HepG2 (cell line): ENCODE measurements around the gene CGREF1. TPM values are rescaled to one million over a fixed set of nuclear protein-coding genes. Genes with fewer than 3 reads are reported as not detected.
A peak's percentile ranks its signal among the peaks of the same experiment; 100 is the strongest.

Experiments
- CREM ChIP-seq, 2 experiments: sonication (generic) in 1 of 2; formaldehyde crosslinking in 1 of 2; IDR thresholded peaks; 2 replicates each; pipeline versions ENCODE4 v1.4.0 to v1.6.1; 2016 to 2020; ENCODE audit warnings: antibody characterized with exemption in 1 of 2, mild to moderate bottlenecking in 1 of 2, missing genetic modification reagents in 1 of 2
- HHEX ChIP-seq: IDR thresholded peaks from 2 replicates; pipeline ENCODE4 v1.6.1; 2016; ENCODE audit warnings: control low read depth
- IKZF4 ChIP-seq: sonication (generic); formaldehyde crosslinking; IDR thresholded peaks from 2 replicates; pipeline ENCODE4 v1.5.1; 2020; ENCODE audit warnings: borderline replicate concordance, mild to moderate bottlenecking, low read depth, missing genetic modification reagents; ENCODE audit errors: not compliant biosample characterization
- NCOA1 ChIP-seq: sonication (generic); formaldehyde crosslinking; IDR thresholded peaks from 2 replicates; pipeline ENCODE4 v1.9.0; 2021; ENCODE audit warnings: missing genetic modification reagents
- RXRB ChIP-seq: IDR thresholded peaks from 2 replicates; pipeline ENCODE4 v1.6.1; 2016; ENCODE audit warnings: borderline replicate concordance, missing genetic modification reagents, missing compliant biosample characterization
- SALL2 ChIP-seq: sonication (generic); formaldehyde crosslinking; IDR thresholded peaks from 2 replicates; pipeline ENCODE4 v1.8.1; 2023; ENCODE audit warnings: mild to moderate bottlenecking, missing genetic modification reagents, inconsistent platforms
- SOX5 ChIP-seq: IDR thresholded peaks from 2 replicates; pipeline ENCODE4 v1.6.1; 2016; ENCODE audit warnings: borderline replicate concordance
- SRSF4 ChIP-seq: fragments of 200-400 bp; formaldehyde crosslinking; IDR thresholded peaks from one replicate; pipeline ENCODE4 v1.6.1; 2018; ENCODE audit warnings: mild to moderate bottlenecking, low read depth, low read length, moderate library complexity; ENCODE audit not compliant: poor library complexity, severe bottlenecking
- TAF15 ChIP-seq: fragments of 200-400 bp; formaldehyde crosslinking; IDR thresholded peaks from one replicate; pipeline ENCODE4 v1.6.1; 2018; ENCODE audit warnings: mild to moderate bottlenecking, low read depth, low read length; ENCODE audit not compliant: poor library complexity, severe bottlenecking
- TBX2 ChIP-seq: sonication (generic); formaldehyde crosslinking; IDR thresholded peaks from 2 replicates; pipeline ENCODE4 v1.5.0; 2020; ENCODE audit warnings: missing genetic modification reagents, mild to moderate bottlenecking, borderline replicate concordance
- TP53 ChIP-seq: sonication (generic); formaldehyde crosslinking; conservative IDR thresholded peaks from 2 replicates; pipeline ENCODE4 v1.4.0; 2020; ENCODE audit warnings: missing genetic modification reagents
- ZBTB42 ChIP-seq: sonication (generic); formaldehyde crosslinking; IDR thresholded peaks from 2 replicates; pipeline ENCODE4 v1.5.0; 2020; ENCODE audit warnings: mild to moderate bottlenecking, missing genetic modification reagents
- ZBTB7B ChIP-seq: sonication (generic); formaldehyde crosslinking; IDR thresholded peaks from 2 replicates; pipeline ENCODE4 v1.4.0; 2020; ENCODE audit warnings: missing genetic modification reagents
- ZFP1 ChIP-seq: IDR thresholded peaks from 2 replicates; pipeline ENCODE4 v1.6.1; 2016
- ZNF264 ChIP-seq: sonication (generic); formaldehyde crosslinking; IDR thresholded peaks from 2 replicates; pipeline ENCODE4 v1.4.0; 2020; ENCODE audit warnings: missing genetic modification reagents
- ZNF296 ChIP-seq: sonication (generic); formaldehyde crosslinking; conservative IDR thresholded peaks from 2 replicates; pipeline ENCODE4 v1.5.0; 2020; ENCODE audit warnings: mild to moderate bottlenecking, missing genetic modification reagents
- ZNF7 ChIP-seq: IDR thresholded peaks from 2 replicates; pipeline ENCODE4 v1.6.1; 2016; ENCODE audit warnings: missing biosample characterization, missing genetic modification reagents
- ZNF746 ChIP-seq: sonication (generic); formaldehyde crosslinking; IDR thresholded peaks from 2 replicates; pipeline ENCODE4 v1.8.0; 2022; ENCODE audit warnings: mild to moderate bottlenecking, missing genetic modification reagents
- ZSCAN12 ChIP-seq: sonication (generic); formaldehyde crosslinking; IDR thresholded peaks from 2 replicates; pipeline ENCODE4 v1.9.0; 2021; ENCODE audit warnings: mild to moderate bottlenecking, missing genetic modification reagents
- polyA plus RNA-seq, 8 experiments: library from polyadenylated mRNA; depleted of rRNA in 3 of 8; stranded (reverse) in 7 of 8; unstranded in 1 of 8; fragments of >200 nt; fragmentation: Illumina TruSeq in 4 of 8; extraction: Trizol in 4 of 8; gene quantifications; 2 replicates each; pipeline versions ENCODE4 v1.2.1 to v1.2.3, GENCODE V29; 2011 to 2016; ENCODE audit warnings: low read depth in 4 of 8, missing spikeins in 1 of 8, mixed read lengths in 1 of 8; ENCODE audit not compliant: insufficient read depth in 1 of 8
- total RNA-seq, 5 experiments: library from RNA; depleted of rRNA; stranded (reverse); fragments of >200 nt; fragmentation: Illumina TruSeq; extraction: Trizol; gene quantifications; 2 replicates each; pipeline ENCODE4 v1.2.3, GENCODE V29; 2016; ENCODE audit warnings: low read depth in 1 of 5
- TF ChIP-seq, protein P1 (sequence below): IDR thresholded peaks from 2 replicates; pipeline ENCODE4 v1.6.1; 2016; ENCODE audit warnings: low read depth
- TF ChIP-seq, protein P2 (sequence below): conservative IDR thresholded peaks from 2 replicates; pipeline ENCODE4 v1.6.1; 2018; ENCODE audit warnings: missing genetic modification reagents
- TF ChIP-seq, protein P3 (sequence below): sonication (generic); formaldehyde crosslinking; IDR thresholded peaks from 2 replicates; pipeline ENCODE4 v1.4.0; 2020; ENCODE audit warnings: mild to moderate bottlenecking, missing genetic modification reagents

Gene CGREF1
- total and polyA plus RNA-seq, 2 of the 13 experiments (the other 11 are each of a cell fraction or from before 2014, with no cell fraction given): 13.9 to 23.4 TPM

DNA sequence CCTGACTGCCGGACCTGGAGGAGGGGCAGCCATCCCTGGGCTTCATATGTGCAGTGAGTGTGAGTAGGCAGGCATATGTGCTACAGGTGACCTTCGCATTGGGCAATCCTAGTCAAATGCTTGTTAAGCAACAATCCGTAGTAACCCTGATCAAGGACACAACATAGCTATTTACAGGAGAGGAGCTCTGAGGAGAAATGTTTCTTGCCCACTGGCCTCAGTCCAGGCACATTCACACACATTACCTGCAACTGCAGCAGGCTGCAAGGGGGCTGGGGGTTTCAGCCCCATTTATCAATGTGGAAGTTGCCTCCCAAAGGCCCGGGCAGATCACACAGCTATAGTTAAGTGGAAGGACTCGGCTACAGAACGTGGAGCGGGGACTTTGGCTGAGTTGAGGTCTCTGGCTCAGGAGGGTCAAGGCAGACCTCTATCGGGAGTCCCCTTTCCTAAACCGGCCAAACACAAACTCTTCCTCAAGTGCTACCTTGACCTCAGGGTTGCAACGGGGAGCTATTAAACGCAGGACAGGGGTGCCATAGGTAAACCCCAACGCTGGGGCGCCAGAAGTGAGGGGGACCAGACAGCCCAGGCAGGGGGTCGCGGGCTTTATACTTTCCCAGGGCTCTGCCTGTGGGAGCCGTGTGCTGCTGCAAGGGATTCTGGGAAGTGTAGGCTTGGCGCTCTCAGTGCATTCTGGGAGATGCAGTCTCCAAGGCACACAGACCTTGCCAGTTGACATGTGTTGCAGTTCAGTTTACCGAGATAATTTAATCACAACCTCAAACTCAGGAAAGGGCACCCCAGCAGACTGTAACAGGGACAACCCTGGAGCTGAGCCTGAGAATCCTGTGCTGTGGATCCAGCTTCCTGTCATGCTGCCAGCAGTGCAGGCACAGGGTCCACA is 22.9 kb downstream of the CGREF1 start (continued):
- TF ChIP-seq SALL2 (peak; percentile 80), TP53 (0 out of 2 replicates have a peak, but pooled peaks have one; percentile 81), ZNF264 (CRISPR knock-in tag) (peak; percentile 95), ZFP1 (CRISPR knock-in tag) (peak; percentile 92; the same call in 1 of the 2 replicates), ZBTB42 (CRISPR knock-in tag) (peak; percentile 83; the same call in 1 of the 2 replicates), ZNF7 (0 out of 2 replicates have a peak, but pooled peaks have one; percentile 8), TBX2 (CRISPR knock-in tag) (peak; percentile 92), HHEX (CRISPR knock-in tag) (peak; percentile 49; the same call in 1 of the 2 replicates), IKZF4 (CRISPR knock-in tag) (peak; percentile 89), ZSCAN12 (CRISPR knock-in tag) (peak; percentile 74; the same call in 1 of the 2 replicates), TAF15 (no peak), SOX5 (CRISPR knock-in tag) (peak; percentile 91), SRSF4 (no peak), CREM (IDR thresholded peaks at IDR 0.05) (peak; percentile 45; the same call in 1 of the 2 replicates), CREM (CRISPR knock-in tag; IDR thresholded peaks at IDR 0.05) (no peak), ZNF296 (0 out of 2 replicates have a peak, but pooled peaks have one; percentile 71), RXRB (peak; percentile 96), NCOA1 (0 out of 2 replicates have a peak, but pooled peaks have one; percentile 87), ZBTB7B (peak; percentile 76), ZNF746 (peak; percentile 74)
- TF ChIP-seq, protein P1, sequence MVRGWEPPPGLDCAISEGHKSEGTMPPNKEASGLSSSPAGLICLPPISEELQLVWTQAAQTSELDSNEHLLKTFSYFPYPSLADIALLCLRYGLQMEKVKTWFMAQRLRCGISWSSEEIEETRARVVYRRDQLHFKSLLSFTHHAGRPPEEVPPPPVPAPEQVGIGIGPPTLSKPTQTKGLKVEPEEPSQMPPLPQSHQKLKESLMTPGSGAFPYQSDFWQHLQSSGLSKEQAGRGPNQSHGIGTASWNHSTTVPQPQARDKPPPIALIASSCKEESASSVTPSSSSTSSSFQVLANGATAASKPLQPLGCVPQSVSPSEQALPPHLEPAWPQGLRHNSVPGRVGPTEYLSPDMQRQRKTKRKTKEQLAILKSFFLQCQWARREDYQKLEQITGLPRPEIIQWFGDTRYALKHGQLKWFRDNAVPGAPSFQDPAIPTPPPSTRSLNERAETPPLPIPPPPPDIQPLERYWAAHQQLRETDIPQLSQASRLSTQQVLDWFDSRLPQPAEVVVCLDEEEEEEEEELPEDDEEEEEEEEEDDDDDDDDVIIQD (CRISPR knock-in tag): peak; percentile 71
- TF ChIP-seq, protein P2, sequence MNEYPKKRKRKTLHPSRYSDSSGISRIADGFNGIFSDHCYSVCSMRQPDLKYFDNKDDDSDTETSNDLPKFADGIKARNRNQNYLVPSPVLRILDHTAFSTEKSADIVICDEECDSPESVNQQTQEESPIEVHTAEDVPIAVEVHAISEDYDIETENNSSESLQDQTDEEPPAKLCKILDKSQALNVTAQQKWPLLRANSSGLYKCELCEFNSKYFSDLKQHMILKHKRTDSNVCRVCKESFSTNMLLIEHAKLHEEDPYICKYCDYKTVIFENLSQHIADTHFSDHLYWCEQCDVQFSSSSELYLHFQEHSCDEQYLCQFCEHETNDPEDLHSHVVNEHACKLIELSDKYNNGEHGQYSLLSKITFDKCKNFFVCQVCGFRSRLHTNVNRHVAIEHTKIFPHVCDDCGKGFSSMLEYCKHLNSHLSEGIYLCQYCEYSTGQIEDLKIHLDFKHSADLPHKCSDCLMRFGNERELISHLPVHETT (CRISPR knock-in tag): peak; percentile 76; the same call in 1 of the 2 replicates
- TF ChIP-seq, protein P3, sequence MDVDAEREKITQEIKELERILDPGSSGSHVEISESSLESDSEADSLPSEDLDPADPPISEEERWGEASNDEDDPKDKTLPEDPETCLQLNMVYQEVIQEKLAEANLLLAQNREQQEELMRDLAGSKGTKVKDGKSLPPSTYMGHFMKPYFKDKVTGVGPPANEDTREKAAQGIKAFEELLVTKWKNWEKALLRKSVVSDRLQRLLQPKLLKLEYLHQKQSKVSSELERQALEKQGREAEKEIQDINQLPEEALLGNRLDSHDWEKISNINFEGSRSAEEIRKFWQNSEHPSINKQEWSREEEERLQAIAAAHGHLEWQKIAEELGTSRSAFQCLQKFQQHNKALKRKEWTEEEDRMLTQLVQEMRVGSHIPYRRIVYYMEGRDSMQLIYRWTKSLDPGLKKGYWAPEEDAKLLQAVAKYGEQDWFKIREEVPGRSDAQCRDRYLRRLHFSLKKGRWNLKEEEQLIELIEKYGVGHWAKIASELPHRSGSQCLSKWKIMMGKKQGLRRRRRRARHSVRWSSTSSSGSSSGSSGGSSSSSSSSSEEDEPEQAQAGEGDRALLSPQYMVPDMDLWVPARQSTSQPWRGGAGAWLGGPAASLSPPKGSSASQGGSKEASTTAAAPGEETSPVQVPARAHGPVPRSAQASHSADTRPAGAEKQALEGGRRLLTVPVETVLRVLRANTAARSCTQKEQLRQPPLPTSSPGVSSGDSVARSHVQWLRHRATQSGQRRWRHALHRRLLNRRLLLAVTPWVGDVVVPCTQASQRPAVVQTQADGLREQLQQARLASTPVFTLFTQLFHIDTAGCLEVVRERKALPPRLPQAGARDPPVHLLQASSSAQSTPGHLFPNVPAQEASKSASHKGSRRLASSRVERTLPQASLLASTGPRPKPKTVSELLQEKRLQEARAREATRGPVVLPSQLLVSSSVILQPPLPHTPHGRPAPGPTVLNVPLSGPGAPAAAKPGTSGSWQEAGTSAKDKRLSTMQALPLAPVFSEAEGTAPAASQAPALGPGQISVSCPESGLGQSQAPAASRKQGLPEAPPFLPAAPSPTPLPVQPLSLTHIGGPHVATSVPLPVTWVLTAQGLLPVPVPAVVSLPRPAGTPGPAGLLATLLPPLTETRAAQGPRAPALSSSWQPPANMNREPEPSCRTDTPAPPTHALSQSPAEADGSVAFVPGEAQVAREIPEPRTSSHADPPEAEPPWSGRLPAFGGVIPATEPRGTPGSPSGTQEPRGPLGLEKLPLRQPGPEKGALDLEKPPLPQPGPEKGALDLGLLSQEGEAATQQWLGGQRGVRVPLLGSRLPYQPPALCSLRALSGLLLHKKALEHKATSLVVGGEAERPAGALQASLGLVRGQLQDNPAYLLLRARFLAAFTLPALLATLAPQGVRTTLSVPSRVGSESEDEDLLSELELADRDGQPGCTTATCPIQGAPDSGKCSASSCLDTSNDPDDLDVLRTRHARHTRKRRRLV (CRISPR knock-in tag): peak; percentile 59; the same call in 1 of the 2 replicates
